ENCODE results near the gene MECR.

Gene MECR

GRCh38 chr1:29260531-29260930, 29.8 kb upstream of the MECR start:
- TF ChIP-seq CTCF (IDR thresholded peaks at IDR 0.05; ENCODE audit: low read depth, low read length, missing control alignments) = no peak
- no peak overlapping the region for H3K4me3 ChIP-seq (replicated peaks; ENCODE audit: low read depth, low read length)
- no peak for DNase-seq (ENCODE audit: extremely low read depth, low read depth)

DNA sequence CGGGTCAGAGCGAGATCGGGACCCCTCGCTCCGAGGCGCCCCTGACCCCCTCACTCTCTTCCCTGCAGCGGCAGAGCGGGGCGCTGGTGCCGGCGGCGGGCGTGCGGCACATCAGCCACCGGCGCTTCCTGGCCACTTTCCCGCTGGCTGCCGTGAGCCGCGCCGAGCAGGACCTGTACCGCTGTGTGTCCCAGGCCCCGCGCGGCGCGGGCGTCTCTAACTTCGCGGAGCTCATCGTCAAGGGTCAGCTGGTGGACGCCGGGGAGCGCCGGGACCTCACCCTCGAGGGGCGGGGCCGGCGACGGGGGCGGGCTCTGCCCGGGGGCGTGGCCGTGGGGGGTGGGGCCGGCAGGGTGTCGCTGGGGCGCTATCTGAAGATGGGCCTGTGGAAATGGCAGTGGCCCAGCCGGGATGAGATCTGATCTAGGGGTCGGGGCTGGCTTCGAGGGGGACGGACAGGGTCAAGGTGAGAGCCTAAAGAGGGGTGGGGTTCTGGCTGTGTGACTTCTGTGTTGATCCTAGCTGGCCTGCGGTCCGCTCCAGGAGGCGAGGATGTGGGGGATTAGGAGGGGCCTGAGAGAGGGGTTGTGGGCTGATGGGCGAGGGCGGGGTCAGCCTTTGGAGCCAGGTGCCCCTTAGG, 29.2 kb upstream of the MECR start:
- no peak for DNase-seq (ENCODE audit: extremely low read depth, low read depth)
- H3K4me3 ChIP-seq (replicated peaks; ENCODE audit: low read depth, low read length) = peak overlapping the region; percentile 39
- no peak for TF ChIP-seq CTCF (IDR thresholded peaks at IDR 0.05; ENCODE audit: low read depth, low read length, missing control alignments)

DNA sequence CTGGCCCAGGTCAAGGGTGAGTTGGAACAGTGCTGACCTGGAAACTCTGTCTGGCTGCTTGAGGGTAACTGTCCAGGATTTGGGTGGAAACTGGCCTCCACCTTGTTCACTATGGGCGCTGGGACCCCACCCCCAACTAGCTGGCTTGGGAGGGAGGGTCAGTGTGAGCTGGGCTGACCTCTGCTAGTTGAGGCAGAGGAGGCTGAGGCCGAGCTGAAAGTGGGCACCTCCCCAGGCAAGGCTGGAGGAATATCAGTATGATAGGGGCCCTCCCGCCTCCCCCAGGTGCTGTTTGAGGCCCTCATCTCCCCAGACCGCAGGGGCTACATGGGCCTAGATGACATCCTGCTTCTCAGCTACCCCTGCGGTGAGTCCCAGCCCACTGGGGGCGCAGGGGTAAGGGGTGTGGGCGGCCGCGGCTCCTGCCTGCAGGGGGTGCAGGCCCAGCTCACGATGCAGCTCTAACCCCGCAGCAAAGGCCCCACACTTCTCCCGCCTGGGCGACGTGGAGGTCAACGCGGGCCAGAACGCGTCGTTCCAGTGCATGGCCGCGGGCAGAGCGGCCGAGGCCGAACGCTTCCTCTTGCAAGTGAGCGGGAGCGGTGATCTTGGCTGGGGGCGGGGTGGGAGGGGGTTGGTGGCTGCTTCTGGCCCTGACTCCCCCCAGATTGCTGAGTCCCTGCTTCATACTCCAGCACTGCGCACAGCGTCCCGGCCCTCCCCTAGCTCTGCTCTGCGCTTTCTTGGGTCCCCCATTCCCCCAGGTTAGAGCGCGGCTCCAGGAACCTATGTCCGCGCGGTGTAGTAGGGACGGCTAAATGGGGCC, 28.5 kb upstream of the MECR start:
- peak overlapping the region; percentile 39 for H3K4me3 ChIP-seq (replicated peaks; ENCODE audit: low read depth, low read length)
- no peak for TF ChIP-seq CTCF (IDR thresholded peaks at IDR 0.05; ENCODE audit: low read depth, low read length, missing control alignments)
- DNase-seq (ENCODE audit: extremely low read depth, low read depth) = no peak

DNA sequence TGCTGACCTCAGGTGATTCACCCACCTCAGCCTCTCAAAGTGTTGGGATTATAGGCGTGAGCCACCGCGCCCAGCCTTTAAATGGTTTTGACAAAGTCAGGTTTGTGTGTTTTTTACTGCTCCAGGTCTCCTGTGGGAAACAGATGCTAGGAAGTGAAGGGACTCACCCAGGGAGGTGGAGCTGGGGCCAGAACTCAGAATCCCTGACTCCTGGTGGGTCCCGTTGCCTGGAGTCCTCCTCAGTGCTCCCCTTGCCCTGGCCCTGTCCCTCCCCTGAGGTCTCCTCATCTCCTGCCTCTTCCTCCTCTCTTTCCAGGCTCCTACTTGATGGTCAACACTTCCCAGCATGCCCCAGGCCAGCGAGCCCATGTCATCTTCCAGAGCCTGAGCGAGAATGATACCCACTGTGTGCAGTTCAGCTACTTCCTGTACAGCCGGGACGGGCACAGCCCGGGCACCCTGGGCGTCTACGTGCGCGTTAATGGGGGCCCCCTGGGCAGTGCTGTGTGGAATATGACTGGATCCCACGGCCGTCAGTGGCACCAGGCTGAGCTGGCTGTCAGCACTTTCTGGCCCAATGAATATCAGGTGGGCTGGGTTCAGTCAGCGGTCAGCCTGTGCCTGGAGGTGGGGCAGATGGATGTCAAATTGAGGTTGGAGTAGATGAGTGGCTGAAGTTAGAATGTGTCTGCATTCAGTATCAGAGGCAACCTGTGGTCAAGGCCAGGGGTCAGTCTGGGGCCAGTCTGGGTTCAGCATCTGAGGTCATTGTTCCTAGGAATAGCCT, 27.6 kb upstream of the MECR start:
- TF ChIP-seq CTCF (IDR thresholded peaks at IDR 0.05; ENCODE audit: low read depth, low read length, missing control alignments) = no peak
- H3K4me3 ChIP-seq (replicated peaks; ENCODE audit: low read depth, low read length) = no peak overlapping the region
- DNase-seq (ENCODE audit: extremely low read depth, low read depth) = no peak

DNA sequence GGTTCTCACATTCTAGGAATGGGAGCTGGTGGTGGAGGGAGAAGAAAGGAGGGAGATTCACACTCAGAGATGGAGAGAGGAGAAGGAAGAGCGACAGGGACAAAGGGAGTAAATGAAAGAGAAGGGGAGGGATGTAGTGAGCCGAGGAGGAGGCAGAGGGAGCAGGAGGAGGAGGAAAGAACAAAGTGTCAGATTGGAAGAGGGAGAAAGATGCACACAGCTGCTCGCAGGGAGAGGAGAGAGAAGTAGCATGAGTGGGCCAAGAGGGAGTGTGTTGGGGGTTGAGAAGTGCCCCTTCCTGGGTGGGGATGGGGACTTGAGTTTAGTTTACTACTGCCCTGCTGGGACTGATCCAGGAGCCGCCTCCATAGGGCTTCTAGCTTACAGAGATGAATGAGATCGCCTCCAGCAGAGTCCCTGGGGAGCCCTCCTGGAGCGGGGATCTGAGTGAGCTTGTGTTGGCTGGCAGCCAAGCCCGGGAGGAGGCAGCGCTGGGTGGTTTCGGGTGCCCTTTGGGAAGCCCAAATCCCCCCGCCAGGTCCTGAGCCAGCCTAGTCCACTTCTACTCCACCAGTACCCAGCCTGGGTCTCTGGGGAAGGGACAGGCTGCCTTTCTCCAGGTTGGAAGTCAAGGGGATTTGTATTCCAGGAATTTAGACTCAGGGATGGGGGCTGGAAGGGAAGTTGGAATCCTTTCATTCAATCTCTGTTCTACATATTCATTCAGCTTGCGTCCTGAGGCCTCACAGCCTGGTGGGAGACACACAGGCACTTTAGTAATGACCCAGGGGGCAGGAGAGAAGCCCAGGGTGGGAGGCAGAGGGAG, 26.5 kb upstream of the MECR start:
- H3K4me3 ChIP-seq (replicated peaks; ENCODE audit: low read depth, low read length) = no peak overlapping the region
- no peak for TF ChIP-seq CTCF (IDR thresholded peaks at IDR 0.05; ENCODE audit: low read depth, low read length, missing control alignments)
- DNase-seq (ENCODE audit: extremely low read depth, low read depth) = no peak

DNA sequence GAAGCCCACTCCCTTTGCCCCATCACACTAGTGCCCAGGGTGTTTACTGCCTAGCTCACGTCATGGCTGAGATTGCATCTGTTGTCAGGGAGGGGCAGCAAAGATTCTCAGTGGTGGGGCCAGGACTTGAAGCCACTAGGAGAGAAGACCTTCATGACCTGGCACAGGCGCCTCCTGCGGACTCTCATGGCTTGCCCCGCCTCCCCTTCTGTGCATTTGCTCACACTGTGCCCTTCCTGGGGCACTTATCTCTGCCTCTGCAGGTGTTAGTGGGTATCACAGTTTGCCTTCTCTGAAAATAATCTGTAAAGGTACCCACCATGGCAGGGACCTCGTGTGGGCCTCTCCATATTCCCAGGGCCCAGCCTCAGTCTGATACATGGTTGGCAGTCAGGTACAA, 25.7 kb upstream of the MECR start:
- no peak for DNase-seq (ENCODE audit: extremely low read depth, low read depth)
- no peak for TF ChIP-seq CTCF (IDR thresholded peaks at IDR 0.05; ENCODE audit: low read depth, low read length, missing control alignments)
- no peak overlapping the region for H3K4me3 ChIP-seq (replicated peaks; ENCODE audit: low read depth, low read length)

Measured in HFF-Myc (cell line).